HL-60/S4 (cell line): Measurements from ENCODE around the gene DKK2.

Experiments
- in situ Hi-C: fragments of 300-500 bp; cut with MboI; formaldehyde crosslinking; loops from 2 replicates; pipeline ENCODE4 v1.14.3; 2022; ENCODE audit warnings: low sequenced_read_pairs

DKK2 gene

DNA sequence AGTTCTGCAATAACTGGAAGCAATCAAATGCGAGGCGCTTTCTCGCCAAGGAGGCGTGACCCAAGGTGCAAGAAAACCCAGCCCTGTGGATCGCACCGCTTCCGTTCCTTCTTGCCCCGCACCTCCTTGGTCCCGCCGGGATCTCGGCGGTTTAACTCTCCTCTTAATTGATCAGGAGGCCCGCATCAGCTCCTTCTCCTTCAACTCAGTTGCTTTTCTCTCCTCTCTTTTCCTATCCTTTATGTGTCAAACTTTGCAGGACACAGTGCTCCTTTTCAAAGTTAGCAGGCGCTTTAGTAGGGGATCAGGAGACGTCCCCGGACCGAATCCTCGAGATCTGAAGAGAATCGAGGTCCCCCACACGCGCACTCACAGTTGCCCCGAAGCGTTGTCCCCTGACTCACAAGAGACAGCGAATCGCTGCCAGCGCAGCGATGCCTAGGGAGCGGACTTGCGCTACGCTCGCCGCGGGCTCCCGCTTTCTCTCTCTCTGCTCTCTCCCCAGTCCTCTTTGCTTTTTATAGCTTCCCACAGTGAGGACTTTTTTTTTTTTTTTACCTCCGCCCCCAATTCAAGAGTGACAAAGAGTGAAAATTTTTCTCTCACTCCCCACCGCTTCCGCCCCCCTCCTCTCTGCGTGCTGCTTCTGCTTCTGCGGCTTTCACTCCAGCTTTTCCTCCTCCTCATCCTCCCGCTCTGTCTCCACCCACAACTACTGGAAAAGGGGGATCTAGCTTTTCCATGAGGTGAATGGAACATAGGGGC is at the start of gene DKK2:
DKK2 (minus strand) TSS at position 495 of the 765 bp plus-strand sequence. CDS start 722 bp downstream, outside the sequence.
- in situ Hi-C loops: no loop called here

DNA sequence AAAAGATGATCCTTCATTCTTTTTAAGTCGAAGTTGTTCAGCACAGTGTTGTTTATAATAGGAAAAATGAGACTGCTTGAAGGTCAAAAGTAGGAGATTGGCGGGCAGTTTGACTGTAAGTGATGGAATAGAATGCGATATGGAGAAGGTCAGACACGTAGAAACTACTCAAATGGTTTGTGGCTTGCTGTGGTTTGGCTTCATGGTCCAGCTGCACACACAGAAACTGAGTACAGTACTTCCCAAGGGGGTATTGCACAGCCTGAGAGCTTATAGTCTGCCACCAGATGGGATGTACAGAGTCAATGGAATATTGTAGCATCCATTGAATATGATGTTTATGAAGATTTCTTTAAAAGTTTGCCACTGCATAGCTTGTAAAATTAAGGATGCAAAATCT is 41.1 kb upstream of the DKK2 start:
- in situ Hi-C loops: no loop called here

DNA sequence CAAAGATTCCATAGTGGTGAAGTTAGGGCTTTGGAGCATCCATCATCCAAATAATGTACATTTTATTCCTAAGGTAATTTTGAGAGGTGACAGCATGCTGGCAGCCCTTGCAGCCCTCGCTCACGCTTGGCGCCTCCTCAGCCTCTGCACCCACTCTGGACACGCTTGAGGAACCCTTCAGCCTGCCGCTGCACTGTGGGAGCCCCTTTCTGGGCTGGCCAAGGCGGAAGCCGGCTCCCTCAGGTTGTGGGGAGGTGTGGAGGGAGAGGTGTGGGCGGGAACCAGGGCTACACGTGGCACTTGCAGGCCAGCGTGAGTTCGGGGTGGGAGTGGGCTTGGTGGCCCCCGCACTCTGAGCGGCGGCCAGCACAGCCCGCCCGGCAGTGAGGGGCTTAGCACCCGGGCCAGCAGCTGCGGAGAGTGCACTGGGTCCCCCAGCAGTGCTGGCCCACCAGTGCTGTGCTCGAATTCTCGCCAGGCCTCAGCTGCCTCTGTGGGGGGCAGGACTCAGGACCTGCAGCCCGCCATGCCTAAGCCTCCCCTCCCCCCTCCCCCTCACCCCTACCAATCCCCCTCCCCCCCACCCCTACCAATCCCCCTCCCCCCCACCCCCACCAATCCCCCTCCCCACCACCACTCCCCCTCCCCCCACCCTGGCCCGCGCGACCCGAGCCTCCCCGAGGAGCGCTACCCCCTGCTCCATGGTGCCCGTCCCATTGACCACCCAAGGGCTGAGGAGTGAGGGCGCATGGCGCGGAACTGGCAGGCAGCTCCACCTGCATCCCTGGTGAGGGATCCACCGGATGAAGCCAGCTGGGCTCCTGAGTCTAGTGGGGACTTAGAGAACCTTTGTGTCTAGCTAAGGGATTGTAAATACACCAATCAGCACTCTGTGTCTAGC is 37.0 kb upstream of the DKK2 start:
- in situ Hi-C loops: no loop called here

- in situ Hi-C loops: no loop called here
These were observed 35.0 kb upstream of the DKK2 start for GRCh38 chr4:107071108-107071507.

DNA sequence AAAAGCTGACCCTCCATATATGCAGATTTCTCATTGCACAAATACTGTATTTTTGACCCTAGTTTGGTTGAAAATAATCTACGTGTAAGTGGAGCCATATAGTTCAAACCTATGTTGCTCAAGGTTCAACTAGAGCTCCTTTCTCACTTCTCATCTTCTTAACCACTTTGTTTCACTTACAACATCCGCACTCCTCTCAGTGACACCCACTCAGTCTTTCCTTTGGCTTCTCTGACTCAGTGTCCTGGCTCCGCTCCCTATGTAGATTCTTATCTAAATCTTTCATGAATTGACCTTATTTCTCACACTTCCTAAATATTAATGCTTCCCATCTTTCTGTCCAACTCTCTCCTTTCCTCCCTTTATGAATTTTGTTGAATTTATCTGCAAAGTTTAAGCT is 32.9 kb upstream of the DKK2 start:
- in situ Hi-C loops: no loop called here

DNA sequence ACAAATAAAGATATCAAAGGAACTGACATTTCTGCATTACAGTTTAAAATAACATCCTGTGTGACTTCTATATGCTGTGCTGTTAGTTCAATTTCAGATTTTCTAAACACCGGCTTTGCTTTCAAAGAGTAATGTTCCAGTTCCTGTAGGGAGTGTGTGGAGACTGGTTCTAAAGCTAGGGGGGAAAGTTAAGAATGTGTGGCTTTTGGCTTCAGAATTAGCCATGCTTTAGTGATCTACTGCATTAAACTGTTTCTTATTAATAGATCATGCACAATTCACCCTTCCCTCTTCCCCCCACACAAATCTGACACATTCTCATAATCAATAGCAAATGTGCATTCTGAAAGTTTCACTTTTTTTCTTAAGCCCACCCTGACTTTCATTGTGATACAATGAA is 32.0 kb upstream of the DKK2 start:
- in situ Hi-C loops: no loop called here

GRCh38 chr4:107066621-107067020 is 30.5 kb upstream of the DKK2 start:
- in situ Hi-C loops: no loop called here

DNA sequence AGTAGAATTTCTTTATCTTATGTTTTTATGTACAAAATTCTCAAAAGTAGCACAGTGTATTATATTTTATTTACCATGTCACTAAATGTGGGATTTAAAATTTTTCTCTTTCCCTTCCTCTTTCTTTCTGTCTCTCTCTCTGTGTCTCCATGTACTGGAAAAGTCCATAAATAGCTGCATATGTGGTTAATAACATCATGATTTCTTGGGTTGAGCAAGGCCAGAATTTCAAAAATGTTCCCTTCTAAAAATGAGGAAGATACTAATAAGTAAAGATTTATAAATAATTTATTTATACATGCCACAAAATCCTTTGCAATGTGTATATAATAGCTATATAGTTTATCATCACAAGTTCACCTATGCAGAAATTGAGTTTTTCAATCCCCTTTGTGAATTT is 29.1 kb upstream of the DKK2 start:
- in situ Hi-C loops: no loop called here

- in situ Hi-C loops: no loop called here
These were observed 24.3 kb upstream of the DKK2 start for GRCh38 chr4:107060388-107060787.

DNA sequence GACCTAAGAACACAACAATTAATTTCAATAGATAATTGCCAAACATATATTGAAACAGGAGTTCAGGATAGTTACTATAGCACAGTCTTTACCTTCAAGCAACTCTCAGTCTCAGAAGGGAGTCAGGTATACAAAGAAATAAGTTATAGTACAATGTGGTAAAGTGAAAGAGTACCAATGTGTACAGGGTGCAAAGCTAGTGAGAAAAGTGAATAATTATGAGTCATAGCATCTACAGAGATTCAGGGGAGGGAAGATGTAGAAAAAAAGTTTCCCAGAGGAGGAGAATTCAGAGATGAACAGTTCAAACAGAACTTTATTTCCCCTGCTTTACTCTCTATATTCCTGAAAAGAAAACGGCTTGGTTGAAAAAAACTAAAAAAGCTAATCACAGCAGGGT is 22.7 kb upstream of the DKK2 start:
- in situ Hi-C loops: no loop called here

GRCh38 chr4:107050525-107051135 is 14.5 kb upstream of the DKK2 start:
- in situ Hi-C loops: no loop called here

- in situ Hi-C loops: no loop called here
These were observed 10.1 kb upstream of the DKK2 start for GRCh38 chr4:107046261-107046660.

DNA sequence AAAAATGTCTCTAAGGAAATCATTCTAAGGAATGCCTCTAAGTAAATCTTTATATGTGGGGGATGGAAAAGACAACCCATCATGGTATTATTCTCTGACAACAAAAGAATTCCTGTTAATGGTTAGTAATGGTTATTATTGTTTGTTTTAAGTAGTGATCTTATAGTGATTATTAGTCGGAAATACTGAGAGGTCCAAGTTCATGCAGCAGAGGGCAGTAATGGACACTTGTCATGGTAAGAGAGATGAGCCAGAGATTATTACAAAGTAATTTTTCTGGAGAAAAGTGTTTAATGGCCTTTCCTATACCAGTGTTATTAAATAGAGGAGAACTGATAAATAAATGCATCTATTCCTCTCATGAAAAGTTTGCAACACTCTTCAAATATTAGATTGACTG is 8.1 kb upstream of the DKK2 start:
- in situ Hi-C loops: no loop called here

DNA sequence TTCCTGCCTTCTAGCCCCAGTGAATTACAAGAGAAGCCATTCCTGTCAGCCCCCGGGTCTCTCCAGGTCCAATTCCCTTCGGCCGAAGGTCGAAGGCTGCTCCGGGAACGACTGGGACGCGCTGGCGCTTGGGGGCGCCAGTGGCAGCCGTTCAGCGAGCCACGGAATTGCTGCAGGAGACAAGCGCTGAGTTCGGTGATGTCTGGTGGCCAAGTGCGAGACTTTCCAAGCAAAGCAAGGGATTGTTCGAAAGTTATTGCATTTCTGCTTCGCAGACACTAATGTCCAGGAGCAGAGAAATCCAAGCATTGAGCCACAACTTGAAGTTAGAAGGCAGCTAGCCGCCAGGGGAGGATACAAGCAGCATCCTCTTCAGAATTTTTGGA is 1.1 kb upstream of the DKK2 start:
- in situ Hi-C loops: no loop called here

DNA sequence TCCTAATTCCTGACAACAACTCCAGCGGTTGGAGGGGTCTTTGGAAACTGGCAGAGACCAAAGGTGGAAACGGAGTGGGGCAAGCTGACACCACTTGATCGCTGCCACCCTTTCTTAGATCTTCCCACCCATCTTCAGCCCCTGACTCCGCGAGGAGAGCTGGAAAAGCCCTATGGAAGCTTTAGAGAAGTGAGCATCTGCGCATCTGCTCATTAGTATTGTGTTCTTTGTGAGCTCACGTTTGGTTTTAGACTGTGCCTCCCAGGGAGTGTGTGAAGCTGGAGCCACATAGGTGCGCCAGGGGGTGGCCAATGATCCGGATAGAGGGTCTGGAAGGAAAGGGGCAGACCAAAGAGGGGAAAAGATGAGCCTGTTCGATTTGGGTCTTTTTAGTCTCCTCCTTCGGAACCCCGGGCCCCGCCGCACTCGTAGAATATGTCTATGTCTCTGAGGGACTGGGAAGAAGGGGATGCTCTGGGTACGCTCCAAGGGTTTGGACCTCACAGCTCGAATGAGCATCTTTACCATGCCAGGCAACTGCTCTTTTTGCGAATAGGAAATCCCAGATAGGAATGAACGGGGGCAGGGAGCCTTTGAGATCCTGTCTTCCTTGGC is 578 bp upstream of the DKK2 start:
- in situ Hi-C loops: no loop called here

- in situ Hi-C loops: no loop called here
These were observed 906 bp downstream of the DKK2 start for GRCh38 chr4:107034996-107035818.

GRCh38 chr4:107034091-107034995 is 1.8 kb downstream of the DKK2 start:
- in situ Hi-C loops: no loop called here

- in situ Hi-C loops: no loop called here
These were observed 8.7 kb downstream of the DKK2 start for GRCh38 chr4:107027379-107027778.

DNA sequence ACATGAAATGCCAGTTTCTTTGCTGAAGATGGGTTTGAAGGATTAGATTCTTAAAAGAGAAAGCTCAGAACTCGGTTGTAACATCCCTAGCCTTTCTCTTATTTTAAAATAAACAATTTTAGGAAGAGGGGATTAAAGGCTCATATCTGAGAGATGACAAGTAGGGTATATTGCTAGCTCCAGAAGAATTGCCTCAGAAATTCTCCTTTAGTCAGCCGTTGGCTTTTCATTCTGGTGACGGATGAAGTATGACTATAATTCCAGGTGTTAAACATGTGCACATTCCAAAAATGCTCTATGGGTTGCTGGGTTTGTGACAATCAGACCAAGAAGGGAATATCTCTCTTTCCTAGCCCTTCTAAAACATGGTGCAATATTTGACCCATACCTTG is 17.8 kb downstream of the DKK2 start:
- in situ Hi-C loops: no loop called here
